ENCODE data around the gene INPP5A.

Gene INPP5A

GRCh38 chr10:132534391-132535064, 3.1 kb upstream of the INPP5A start:
- in situ Hi-C loops (cut with MboI; ENCODE audit: low sequenced_read_pairs): no loop called here

- in situ Hi-C loops (cut with MboI; ENCODE audit: low sequenced_read_pairs): no loop called here
Measured at GRCh38 chr10:132535065-132535651, 2.4 kb upstream of the INPP5A start.

GRCh38 chr10:132536241-132536876, 1.2 kb upstream of the INPP5A start:
- in situ Hi-C loops (cut with MboI; ENCODE audit: low sequenced_read_pairs): no loop called here

- in situ Hi-C loops (cut with MboI; ENCODE audit: low sequenced_read_pairs): no loop called here
Measured at GRCh38 chr10:132536877-132537683, 507 bp upstream of the INPP5A start.

GRCh38 chr10:132538031-132538789, 623 bp downstream of the INPP5A start:
- in situ Hi-C loops (cut with MboI; ENCODE audit: low sequenced_read_pairs): no loop called here

GRCh38 chr10:132538790-132539421, 1.3 kb downstream of the INPP5A start:
- in situ Hi-C loops (cut with MboI; ENCODE audit: low sequenced_read_pairs): no loop called here

- in situ Hi-C loops (cut with MboI; ENCODE audit: low sequenced_read_pairs): no loop called here
Measured at GRCh38 chr10:132539431-132539839, 1.8 kb downstream of the INPP5A start.

GRCh38 chr10:132539894-132540293, 2.3 kb downstream of the INPP5A start:
- in situ Hi-C loops (cut with MboI; ENCODE audit: low sequenced_read_pairs): loop anchor here (10.0 kb wide), 1 partner anchor 95 kb away; no protein-coding TSS in a partner anchor

GRCh38 chr10:132540456-132540855, 2.9 kb downstream of the INPP5A start:
- in situ Hi-C loops (cut with MboI; ENCODE audit: low sequenced_read_pairs): loop anchor here (10.0 kb wide), 1 partner anchor 94 kb away; no protein-coding TSS in a partner anchor

GRCh38 chr10:132541129-132541528, 3.5 kb downstream of the INPP5A start:
- in situ Hi-C loops (cut with MboI; ENCODE audit: low sequenced_read_pairs): loop anchor here (10.0 kb wide), 1 partner anchor 94 kb away; no protein-coding TSS in a partner anchor

GRCh38 chr10:132541601-132542011, 4.0 kb downstream of the INPP5A start:
- in situ Hi-C loops (cut with MboI; ENCODE audit: low sequenced_read_pairs): loop anchor here (10.0 kb wide), 1 partner anchor 93 kb away; no protein-coding TSS in a partner anchor

- in situ Hi-C loops (cut with MboI; ENCODE audit: low sequenced_read_pairs): loop anchor here (10.0 kb wide), 1 partner anchor 93 kb away; no protein-coding TSS in a partner anchor
Measured at GRCh38 chr10:132542086-132542775, 4.6 kb downstream of the INPP5A start.

GRCh38 chr10:132542819-132543218, 5.2 kb downstream of the INPP5A start:
- in situ Hi-C loops (cut with MboI; ENCODE audit: low sequenced_read_pairs): loop anchor here (10.0 kb wide), 1 partner anchor 92 kb away; no protein-coding TSS in a partner anchor

GRCh38 chr10:132543916-132544743, 6.5 kb downstream of the INPP5A start:
- in situ Hi-C loops (cut with MboI; ENCODE audit: low sequenced_read_pairs): loop anchor here (10.0 kb wide), 1 partner anchor 91 kb away; no protein-coding TSS in a partner anchor

GRCh38 chr10:132544744-132545658, 7.4 kb downstream of the INPP5A start:
- in situ Hi-C loops (cut with MboI; ENCODE audit: low sequenced_read_pairs): loop anchor here (10.0 kb wide), 1 partner anchor 90 kb away; no protein-coding TSS in a partner anchor

GRCh38 chr10:132545659-132546367, 8.2 kb downstream of the INPP5A start:
- in situ Hi-C loops (cut with MboI; ENCODE audit: low sequenced_read_pairs): loop anchor here (10.0 kb wide), 1 partner anchor 89 kb away; no protein-coding TSS in a partner anchor

Data from HL-60/S4 treated with phorbol 12-myristate 13-acetate at 8.2 ng/mL for 4 days and 3 days (cell line).